Testis (tissue), 3 donors: ENCODE results near the gene MIB1. TPM values are rescaled to one million over a fixed set of nuclear protein-coding genes. Genes with fewer than 3 reads are reported as not detected.

Experiments used
- DNase-seq: peaks from one replicate; pipeline ENCODE4 v3.0.0-alpha.2; 2019
- H3K27ac ChIP-seq, 2 donors: fragments of 200-600 bp; sonication (generic); one replicate each; pipeline ENCODE4 v1.5.1; 2019
- H3K27me3 ChIP-seq: fragments of 200-600 bp; sonication (generic); one replicate; pipeline ENCODE4 v1.5.1; 2019
- H3K36me3 ChIP-seq: fragments of 200-600 bp; sonication (generic); one replicate; pipeline ENCODE4 v1.5.1; 2017; ENCODE audit warnings: low read depth; ENCODE audit errors: missing control alignments
- H3K4me1 ChIP-seq: fragments of 200-600 bp; sonication (generic); one replicate; pipeline ENCODE4 v1.5.1; 2019
- H3K4me3 ChIP-seq, 2 donors: fragments of 200-600 bp; sonication (generic); one replicate each; pipeline ENCODE4 v1.5.1; 2017 to 2019
- H3K9me3 ChIP-seq: fragments of 200-600 bp; sonication (generic); one replicate; pipeline ENCODE4 v1.5.1; 2017
- POLR2A ChIP-seq: fragments of 450-650 bp; IDR thresholded peaks from one replicate; pipeline ENCODE4 v1.6.1; 2017; ENCODE audit warnings: antibody characterized with exemption, mild to moderate bottlenecking, moderate library complexity
- WGBS, 2 donors: methylation state at CpG; one replicate each; pipeline ENCODE4 v1.1.5; 2018; 5-methylcytosine and 5-hydroxymethylcytosine counted together
- intact Hi-C: fragments of 100-400 bp; cut with DNase I; formaldehyde crosslinking; loops from one replicate; pipeline ENCODE4 v1.15.1; 2023; ENCODE audit warnings: low total_unique reads
- polyA plus RNA-seq: library from polyadenylated mRNA; stranded (reverse); fragments of 350-450 nt; fragmentation: Illumina TruSeq; extraction: RNeasy Lipid Tissue Mini Kit (QIAGEN cat#74804); gene quantifications from one replicate; pipeline ENCODE4 v1.2.3, GENCODE V29; 2014; ENCODE audit warnings: low read depth, low replicate concordance; ENCODE audit not compliant: insufficient read depth
- total RNA-seq, 2 donors: library from RNA; depleted of rRNA; stranded (reverse); fragments of >200 nt; gene quantifications; one replicate each; pipeline ENCODE4 v1.2.3, GENCODE V29; 2016
- TF ChIP-seq, protein P1 (sequence below), 3 experiments: fragments of 450-650 bp in 2 of 3; fragments of 200-600 bp in 1 of 3; sonication (generic) in 1 of 3; IDR thresholded peaks; one replicate each; pipeline ENCODE4 v1.5.1; 2016 to 2019; ENCODE audit warnings: antibody characterized with exemption in 3 of 3, mild to moderate bottlenecking in 2 of 3, moderate library complexity in 1 of 3

Gene MIB1
- total and polyA plus RNA-seq, 3 donors from 2014 or later, result 16.5 to 48.8 (median 40.7) TPM

GRCh38 chr18:21841570-21841969 lies 101.0 kb downstream of the MIB1 start:
- no peak overlapping the region for H3K4me3 ChIP-seq
- TF ChIP-seq, protein P1, sequence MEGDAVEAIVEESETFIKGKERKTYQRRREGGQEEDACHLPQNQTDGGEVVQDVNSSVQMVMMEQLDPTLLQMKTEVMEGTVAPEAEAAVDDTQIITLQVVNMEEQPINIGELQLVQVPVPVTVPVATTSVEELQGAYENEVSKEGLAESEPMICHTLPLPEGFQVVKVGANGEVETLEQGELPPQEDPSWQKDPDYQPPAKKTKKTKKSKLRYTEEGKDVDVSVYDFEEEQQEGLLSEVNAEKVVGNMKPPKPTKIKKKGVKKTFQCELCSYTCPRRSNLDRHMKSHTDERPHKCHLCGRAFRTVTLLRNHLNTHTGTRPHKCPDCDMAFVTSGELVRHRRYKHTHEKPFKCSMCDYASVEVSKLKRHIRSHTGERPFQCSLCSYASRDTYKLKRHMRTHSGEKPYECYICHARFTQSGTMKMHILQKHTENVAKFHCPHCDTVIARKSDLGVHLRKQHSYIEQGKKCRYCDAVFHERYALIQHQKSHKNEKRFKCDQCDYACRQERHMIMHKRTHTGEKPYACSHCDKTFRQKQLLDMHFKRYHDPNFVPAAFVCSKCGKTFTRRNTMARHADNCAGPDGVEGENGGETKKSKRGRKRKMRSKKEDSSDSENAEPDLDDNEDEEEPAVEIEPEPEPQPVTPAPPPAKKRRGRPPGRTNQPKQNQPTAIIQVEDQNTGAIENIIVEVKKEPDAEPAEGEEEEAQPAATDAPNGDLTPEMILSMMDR (IDR thresholded peaks at IDR 0.05), result no peak
- no peak for TF ChIP-seq POLR2A
- H3K27me3 ChIP-seq, result no peaks in the 10 kb centered on the region
- 95% methylated on average over 1 of the region's 1 CpG for WGBS, 2 donors
- no peaks in the 10 kb centered on the region for H3K36me3 ChIP-seq
- DNase-seq, result no peak
- H3K9me3 ChIP-seq, result no peaks in the 10 kb centered on the region
- no peaks in the 10 kb centered on the region for H3K4me1 ChIP-seq
- intact Hi-C loops, result no loop called here
- no peak overlapping the region for H3K27ac ChIP-seq

DNA sequence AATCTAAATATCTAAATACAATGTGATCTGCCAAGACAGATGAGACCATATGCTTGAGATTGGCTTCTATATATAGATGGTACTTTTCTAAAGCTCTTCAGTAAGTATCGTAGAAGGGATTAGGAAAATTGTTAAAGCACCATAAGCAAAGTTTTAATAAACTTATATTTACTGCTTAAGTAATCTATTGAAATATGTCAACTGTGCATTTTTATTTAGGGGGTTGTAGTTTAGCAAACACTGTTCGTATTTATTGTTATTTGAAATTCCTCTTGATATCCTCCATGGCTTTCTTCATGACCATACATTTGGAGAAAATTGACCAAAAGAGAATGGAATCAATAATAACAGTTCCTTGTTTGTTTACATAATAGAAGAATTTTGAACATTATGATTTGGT lies 102.7 kb downstream of the MIB1 start:
- DNase-seq, result no peak
- intact Hi-C loops, result no loop called here
- H3K27me3 ChIP-seq, result no peaks in the 10 kb centered on the region
- 95 to 97% methylated on average over 2 of the region's 2 CpGs for WGBS, 2 donors
- H3K4me1 ChIP-seq, result no peaks in the 10 kb centered on the region
- TF ChIP-seq POLR2A, result no peak
- TF ChIP-seq, protein P1 (IDR thresholded peaks at IDR 0.05), result no peak
- no peak overlapping the region for H3K27ac ChIP-seq
- no peaks in the 10 kb centered on the region for H3K36me3 ChIP-seq
- no peak overlapping the region for H3K4me3 ChIP-seq
- H3K9me3 ChIP-seq, result no peaks in the 10 kb centered on the region

DNA sequence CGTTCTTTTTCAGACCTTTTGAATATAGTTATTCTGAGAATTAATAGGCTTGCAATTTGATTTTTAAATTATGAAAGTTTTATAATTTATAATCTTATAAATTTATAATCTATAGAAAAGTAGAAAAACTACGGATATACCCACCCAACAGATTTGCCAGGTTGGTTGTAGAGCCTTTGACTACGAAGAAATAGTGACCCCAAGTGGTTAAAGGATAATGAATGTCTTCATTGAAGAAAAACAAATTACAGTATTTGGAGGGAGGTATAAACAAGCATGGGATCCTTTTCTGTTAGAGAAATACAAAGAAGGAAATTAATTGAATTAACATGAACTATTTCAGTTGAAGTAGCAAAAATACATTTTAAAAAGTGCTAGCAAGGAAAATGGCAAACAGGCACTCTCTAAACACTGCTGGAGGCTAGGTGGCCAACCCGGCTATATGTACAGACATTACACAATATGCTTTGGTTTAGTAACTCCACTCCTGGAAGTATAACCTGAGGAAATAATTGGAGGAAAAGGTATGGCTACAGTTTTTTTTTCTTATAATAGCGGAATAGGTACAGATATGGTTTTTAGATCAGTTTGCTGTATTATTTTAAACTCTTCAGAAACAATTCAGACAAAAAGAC lies 110.9 kb downstream of the MIB1 start:
- DNase-seq, result no peak
- Histone ChIP-seq H3K9me3 (no peaks in the 10 kb centered on the region), H3K4me1 (no peaks in the 10 kb centered on the region), H3K4me3 (no peak overlapping the region), H3K27ac (no peak overlapping the region), H3K36me3 (no peaks in the 10 kb centered on the region), H3K27me3 (no peaks in the 10 kb centered on the region)
- 75 to 76% methylated on average over 5 of the region's 5 CpGs for WGBS, 2 donors
- intact Hi-C loops, result loop anchor here (10.0 kb wide), 1 partner anchor 357 kb away; no protein-coding TSS in a partner anchor
- TF ChIP-seq POLR2A, result no peak
- TF ChIP-seq, protein P1 (IDR thresholded peaks at IDR 0.05), result peak in 1 of 3 experiments; percentile 29

- H3K36me3 ChIP-seq, result no peaks in the 10 kb centered on the region
- 56 to 78% methylated on average over 3 of the region's 3 CpGs for WGBS, 2 donors
- no peaks in the 10 kb centered on the region for H3K27me3 ChIP-seq
- DNase-seq, result no peak
- H3K27ac ChIP-seq, result no peak overlapping the region
- TF ChIP-seq, protein P1 (IDR thresholded peaks at IDR 0.05), result no peak
- no peak for TF ChIP-seq POLR2A
- H3K9me3 ChIP-seq, result no peaks in the 10 kb centered on the region
- H3K4me1 ChIP-seq, result no peaks in the 10 kb centered on the region
- no peak overlapping the region for H3K4me3 ChIP-seq
- intact Hi-C loops, result loop anchor here (10.0 kb wide), 1 partner anchor 358 kb away; no protein-coding TSS in a partner anchor
Measured at GRCh38 chr18:21853016-21853415, 112.4 kb downstream of the MIB1 start.
